Stimulated activated CD8-positive, alpha-beta memory T cell treated with anti-CD3 and anti-CD28 coated beads, Interleukin-4, amount 100 ng/mL, for 24 hours (primary cell): ENCODE results near the gene POLG2.
"Not testable (repeated sequence)": the region's sequence is repeated elsewhere in the genome, so short reads cannot be mapped to it uniquely, and the experiment has no call there.

Experiments used
- DNase-seq: peaks from one replicate; pipeline ENCODE4 v3.0.0-alpha.2; 2020; ENCODE audit warnings: low read depth

Gene POLG2

DNA sequence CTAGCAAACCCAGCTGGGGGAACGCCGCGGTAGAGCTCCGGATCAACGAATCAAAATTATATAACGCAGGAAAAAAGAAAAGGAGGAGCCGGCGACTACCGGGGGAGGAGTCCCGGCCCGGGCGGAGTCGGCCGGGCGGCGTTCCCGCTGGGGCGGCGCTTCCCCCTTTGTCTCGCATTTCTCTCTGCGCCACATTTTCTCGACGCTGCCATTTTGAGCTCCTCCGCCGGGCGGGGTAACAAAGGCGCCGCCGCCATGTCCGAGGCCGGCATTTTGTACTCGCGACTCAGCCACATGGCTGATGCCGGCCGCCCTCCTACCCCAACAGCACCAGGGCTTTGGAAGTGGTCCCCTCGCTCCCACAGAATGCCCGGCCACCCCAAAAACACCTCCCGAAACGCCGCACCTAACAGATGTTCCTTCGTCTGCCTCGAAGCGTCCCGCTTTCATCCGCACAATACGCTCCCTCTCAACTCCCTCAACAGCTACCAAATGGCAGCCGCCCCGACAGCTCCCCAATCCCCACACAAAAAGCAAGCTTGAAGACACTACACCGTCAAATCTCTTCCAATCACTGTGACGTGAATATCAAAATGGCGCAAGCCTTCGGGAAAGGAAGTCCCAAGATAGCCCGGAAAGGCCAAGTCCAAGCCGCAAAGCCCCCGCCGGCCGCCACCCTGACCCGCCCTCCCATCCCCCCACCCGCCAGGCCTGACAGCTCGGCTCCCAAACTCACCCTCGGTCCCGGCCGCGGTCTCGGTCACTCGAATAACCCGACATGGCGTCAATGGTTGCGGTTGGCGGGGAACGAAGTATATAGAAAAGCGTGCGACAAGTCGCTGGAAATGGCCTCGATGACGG lies 8.7 kb upstream of the POLG2 start:
- DNase-seq: peak; percentile 71

DNA sequence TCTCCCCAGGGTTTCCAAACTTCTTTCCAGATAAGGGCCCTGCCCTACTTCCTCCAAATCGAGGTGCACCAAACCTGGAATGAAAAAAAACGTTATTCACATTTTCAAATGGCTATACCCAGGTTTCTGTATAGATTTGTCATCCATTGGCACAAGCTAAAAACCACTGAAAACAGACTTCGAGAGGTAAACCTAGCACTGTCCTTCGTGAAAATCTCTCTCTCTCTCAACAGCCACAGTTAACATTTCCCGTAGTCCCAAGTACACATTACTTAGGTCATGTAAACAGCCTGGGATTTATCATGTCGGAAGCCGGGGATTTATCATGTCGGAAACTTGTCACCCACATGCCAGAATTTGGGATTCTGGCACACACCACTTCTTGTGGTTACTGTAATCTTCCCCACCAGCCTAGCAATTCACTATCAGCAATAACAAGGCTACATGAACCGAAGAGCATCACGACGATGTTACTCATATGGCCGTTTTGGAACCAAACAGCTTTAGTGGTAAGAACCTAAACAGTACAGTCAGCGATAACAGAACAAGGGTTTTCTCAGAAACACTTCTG lies 8.0 kb upstream of the POLG2 start:
- no peak for DNase-seq

- DNase-seq: no peak
Observed at GRCh38 chr17:64503821-64504768, 7.2 kb upstream of the POLG2 start.

- no peak for DNase-seq
Observed at GRCh38 chr17:64503341-64503740, 6.5 kb upstream of the POLG2 start.

DNA sequence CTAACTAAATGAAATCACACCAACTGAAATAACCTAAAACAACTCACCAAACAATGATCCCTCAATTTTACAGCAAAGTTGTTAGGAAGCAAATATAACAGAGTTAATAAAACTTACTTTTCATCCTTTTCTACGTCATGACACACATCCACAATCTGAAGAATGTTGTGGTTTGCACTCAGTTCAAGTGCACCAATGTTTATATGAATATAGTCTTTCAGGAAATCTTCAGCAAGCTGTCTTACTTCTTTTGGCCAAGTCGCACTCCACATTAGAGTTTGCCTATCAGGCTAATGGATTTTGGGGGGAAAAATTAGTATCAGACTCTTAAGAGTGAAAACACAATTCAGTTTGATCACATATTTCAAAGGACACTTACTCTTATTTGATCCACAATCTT lies 6.0 kb upstream of the POLG2 start:
- DNase-seq: no peak

GRCh38 chr17:64502021-64502420 lies 5.2 kb upstream of the POLG2 start:
- no peak for DNase-seq

GRCh38 chr17:64500862-64501765 lies 4.3 kb upstream of the POLG2 start:
- no peak for DNase-seq

DNA sequence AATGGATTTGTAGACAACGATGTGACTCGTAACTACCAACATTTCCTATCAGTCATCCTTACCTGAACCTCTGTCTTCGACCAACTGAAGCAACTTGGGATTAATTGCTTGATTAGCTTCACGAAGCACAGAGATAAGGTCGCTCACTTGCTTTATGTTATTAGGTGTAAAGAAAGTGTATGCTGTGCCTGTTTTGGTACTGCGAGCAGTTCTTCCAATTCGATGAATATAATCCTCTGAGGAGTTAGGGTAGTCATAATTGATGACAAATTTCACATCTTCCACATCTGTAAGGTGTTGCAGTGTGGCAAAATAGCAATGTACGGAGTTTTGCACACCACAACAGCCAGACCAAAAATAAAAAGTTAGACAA lies 3.6 kb upstream of the POLG2 start:
- DNase-seq: no peak

- DNase-seq: no peak
Observed at GRCh38 chr17:64499805-64500486, 3.1 kb upstream of the POLG2 start.

DNA sequence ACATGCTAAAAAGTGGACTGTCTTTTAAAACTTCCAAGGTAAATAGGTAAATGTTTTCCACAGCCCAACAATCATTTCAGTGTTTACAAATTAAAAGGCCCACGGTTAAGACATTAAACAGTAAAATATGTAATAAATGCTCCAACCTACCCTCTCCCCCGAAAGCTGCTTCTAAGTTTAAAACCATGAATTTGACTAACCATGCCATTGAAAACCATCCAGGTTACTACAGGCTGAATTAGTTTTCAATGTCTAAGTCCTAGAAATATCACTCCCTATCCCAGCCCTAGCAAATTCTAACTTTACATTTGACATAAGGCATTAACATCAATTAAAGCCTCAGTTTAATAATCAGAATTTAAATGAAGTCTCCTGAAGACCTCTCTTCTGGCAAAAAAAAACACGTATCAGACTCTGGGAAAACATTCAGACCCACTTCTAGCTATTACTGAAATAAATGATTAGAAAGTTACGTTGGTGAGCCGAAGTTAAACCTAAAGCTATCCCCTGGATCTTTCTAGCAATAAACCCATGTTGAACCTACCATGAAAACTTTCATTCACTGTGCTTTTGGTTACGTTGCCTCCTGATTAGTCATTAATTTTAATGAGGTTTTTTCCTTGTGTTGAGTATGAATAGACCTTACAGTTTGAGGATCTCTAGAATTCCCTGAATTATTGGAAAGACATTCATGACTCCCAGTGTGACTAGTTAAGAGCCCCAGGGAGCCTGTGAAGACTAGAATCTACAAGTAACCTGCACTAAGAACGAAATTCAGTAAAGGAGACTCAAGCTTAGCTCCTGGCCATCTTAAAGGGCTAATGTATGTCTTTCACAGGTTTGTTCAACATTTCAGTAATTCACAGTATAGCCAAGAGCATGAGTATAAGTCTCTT lies 1.7 kb upstream of the POLG2 start:
- no peak for DNase-seq

- no peak for DNase-seq
Observed at GRCh38 chr17:64497565-64498035, 746 bp upstream of the POLG2 start.

DNA sequence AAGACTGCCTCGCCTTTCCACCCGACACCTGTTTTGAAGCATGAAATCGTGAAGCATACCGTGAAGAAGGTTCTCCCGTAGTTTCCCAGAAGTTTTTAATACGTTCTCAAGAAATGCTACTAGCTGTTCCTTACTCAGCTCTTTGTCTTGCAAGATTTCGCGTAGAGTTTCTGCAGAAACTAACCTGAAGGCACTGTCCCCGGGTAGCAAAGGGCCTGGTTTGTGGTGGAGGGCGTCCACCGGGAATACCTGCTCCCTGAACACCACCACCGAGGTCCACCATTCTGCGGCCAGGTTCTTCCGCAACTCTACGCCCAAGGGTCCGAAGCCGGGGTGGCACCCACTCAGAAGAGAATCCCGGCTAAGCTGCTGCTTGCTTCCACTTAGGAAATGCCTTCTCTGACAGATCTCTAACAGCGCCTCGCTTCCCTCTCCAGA lies 487 bp downstream of the POLG2 start:
- no peak for DNase-seq

- DNase-seq: not testable (repeated sequence)
Observed at GRCh38 chr17:64495300-64495699, 1.6 kb downstream of the POLG2 start.

- no peak for DNase-seq
Observed at GRCh38 chr17:64494121-64494520, 2.7 kb downstream of the POLG2 start.

DNA sequence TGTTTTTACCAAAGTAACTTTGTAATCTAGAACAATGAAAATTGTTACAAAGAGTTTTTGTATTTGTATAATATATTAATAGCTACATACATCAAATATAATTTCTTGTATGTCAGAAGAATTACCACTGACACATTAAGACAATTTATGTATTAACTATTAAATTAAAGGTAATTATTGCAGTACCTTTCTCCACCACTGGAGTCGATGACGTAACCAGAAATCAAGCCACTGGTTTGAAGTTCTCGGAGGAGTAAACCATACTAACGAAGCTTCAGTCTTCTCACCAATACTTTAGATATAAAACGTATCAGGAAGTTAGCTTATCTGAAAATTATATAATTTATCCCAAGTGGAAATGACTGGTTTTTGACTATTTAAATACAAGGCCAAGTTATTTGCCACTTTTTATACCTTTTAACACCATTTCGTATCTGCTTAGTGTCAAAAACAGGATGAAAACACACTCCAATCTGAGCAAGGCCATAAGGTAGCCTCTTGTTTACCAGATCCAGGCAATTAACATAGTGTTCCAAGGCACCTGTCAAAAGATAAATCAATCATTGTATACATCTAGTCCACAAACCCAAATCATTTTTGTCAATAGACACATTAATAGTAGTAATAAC lies 4.3 kb downstream of the POLG2 start:
- DNase-seq: no peak

DNA sequence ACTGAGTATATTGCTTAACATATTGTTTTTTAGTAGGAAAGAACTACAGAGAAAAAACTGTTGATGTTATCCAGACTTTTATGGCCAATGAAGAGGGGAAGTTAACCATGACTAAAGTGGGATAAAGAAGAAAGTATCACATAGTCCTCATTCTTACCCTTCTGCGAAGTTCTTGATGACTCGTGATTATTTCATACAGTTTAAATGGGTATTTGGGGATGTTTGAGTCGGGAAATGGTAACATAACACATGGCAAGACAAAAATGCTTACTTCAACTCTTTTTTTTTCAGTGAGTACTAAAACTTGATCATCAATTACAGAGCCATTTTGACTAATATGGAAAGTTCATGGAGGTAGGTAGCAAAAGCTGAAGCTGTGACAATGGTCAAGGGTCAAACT lies 4.9 kb downstream of the POLG2 start:
- no peak for DNase-seq

- DNase-seq: peak; percentile 15
Observed at GRCh38 chr17:64491034-64491860, 5.6 kb downstream of the POLG2 start.

DNA sequence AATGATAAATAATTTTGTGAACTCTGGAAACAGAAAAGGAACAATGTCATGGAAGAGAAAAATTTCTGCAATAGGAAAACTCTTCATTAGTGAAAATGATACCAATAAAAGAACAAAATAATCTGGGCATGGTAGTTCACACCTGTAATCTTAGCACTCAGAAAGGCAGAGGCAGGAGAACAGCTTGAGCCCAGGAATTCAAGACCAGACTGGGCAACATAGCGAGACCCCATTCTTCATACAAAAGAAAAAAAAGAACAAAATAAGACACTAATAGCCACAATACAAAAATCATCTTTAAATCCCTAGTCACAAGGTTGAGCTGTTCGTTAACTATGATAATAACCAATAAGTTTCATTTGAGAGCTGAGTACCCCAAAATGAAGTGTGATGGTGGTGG lies 8.6 kb downstream of the POLG2 start:
- no peak for DNase-seq
